ACHN (cell line): ENCODE measurements around the gene DBX2.
"Not testable (repeated sequence)": the region's sequence is repeated elsewhere in the genome, so short reads cannot be mapped to it uniquely, and the experiment has no call there.

Experiments
- DNase-seq: peaks from one replicate; pipeline ENCODE4 v3.0.0-alpha.2; 2015
- in situ Hi-C: cut with HindIII; loops from 2 replicates; pipeline ENCODE4 v1.10.0; 2017; ENCODE audit warnings: low sequenced_read_pairs, low pct_ligation_motif_present, low pct_unique_long_range_greater_than_20kb

DBX2 gene

DNA sequence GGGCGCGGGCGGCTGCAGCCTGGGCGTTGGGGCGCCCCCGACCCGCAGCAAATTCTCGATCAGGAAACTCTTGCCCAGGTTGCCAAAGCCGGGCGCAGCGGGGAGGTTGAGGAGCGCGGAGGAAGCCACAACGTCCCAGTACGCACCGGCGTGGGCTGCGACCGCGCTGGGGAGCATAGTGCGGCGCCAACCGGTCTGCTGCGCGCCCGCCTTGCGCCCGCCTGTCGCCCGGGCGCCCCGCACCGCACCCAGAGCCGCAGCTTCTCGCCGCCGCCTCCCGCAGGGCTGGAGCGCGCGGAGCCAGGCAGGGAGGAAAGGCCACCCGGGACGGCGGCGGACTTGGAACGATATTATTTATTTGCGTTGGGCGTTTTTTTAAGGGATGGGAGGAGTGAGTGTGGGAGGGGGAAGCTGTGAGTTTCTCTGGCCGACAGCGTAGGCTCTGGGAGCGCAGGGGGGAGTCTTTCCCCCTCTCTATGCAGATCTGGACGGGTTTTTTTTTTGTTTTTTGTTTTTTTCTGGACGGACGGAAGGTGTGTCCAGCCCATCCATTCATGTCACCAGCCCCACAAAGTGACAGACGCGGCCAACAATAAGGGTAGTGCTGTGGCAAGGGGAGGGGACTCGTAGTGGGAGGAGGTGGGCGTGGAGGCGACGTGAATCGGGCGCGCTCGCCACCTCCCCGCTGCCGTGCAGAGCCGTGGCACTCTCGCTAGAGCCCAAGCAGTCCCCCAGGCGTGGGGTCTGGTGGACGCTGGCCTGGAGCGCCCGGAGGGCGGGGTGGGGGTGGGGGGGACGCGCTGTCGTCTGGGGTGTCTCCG lies at the start of gene DBX2:
Gene DBX2, minus strand, starts transcription at position 349 of the 821 bp plus-strand sequence. Its CDS starts 172 bp downstream, at position 177.
- in situ Hi-C loops: no loop called here
- no peak for DNase-seq

DNA sequence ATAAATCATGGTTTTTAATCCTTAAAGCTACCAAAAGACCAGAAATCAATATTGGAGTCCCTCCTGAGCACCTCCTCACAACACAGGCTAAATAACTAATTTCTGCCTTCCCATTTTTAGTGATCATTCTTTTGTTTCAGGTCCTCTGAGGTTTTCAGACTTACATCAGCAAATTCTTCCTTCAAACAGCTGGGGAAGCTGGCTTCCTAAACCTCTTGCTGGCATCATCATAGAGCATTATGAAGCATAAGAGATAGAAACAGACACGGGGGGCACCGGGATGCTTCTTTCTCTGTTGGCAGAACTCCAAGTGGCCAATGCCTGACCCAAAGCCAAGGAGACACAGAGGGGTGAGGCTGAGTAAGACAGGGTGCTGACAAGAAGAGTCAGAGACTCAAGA lies 47.9 kb upstream of the DBX2 start:
- in situ Hi-C loops: no loop called here
- no peak for DNase-seq

DNA sequence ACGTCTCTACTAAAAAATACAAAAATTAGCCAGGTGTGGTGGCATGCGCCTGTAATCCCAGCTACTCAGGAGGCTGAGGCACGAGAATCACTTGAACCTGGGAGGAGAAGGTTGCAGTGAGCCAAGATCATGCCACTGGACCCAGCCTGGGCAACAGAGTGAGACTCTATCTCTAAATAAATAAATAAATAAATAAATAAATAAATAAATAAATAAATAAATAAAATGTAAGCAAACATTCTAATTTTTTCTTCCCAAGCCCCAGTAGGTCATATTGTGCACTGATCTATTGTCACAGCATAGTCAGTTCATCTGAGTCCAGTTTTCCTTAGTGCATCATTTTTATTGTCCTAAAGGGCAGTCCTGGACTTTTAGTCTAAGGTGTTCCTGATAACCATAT lies 44.5 kb upstream of the DBX2 start:
- DNase-seq, in situ Hi-C loops: not testable (repeated sequence)

DNA sequence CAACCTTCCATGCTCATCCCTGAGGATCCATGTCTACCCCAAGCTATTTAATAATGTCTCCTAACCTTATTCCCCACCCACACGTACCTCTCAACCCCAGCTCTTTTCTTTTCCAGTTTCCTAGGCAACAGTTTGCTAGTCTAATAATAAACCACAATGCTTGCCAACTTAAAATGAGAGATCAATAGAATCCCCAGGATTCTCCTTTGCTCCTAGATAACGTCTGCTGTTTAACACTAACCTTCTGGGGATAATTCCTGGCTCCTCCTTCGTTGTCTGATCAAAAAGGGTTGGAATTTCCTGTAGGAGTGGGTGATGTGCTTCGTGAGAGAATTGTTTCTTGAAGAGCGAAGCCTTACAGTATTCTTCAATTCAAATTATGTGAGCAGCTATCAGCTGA lies 42.2 kb upstream of the DBX2 start:
- no peak for DNase-seq
- in situ Hi-C loops: no loop called here

DNA sequence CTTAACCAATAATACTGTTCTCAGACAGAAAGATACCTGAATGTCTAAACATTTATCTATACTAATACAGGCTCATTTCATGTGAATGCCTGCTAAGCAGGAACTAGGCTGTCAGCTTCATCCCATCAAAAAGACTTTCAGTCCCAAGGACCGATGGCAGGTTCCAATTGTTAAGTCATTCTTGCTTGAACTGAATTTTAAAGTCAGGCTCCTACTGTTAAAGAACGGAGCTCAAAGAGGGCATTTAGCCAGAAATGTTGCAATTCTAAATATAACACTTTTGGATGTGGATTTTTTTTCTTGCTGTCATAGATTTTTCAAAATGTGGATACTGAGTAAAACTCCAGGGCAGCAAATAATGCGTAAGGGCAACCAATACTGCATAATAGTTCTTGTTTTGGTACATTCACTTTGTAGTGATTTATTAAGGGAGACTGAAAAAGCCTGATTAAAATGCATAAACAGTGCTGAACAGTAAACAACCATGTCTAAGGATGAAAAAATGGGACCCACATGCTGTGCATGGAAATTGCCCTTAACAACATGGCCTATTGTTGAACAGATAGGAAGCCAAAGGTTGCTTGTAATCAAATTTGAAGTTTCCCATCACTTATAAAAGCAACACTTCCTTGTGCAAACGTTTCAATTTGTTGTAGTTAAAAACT lies 38.6 kb upstream of the DBX2 start:
- in situ Hi-C loops: no loop called here
- no peak for DNase-seq

DNA sequence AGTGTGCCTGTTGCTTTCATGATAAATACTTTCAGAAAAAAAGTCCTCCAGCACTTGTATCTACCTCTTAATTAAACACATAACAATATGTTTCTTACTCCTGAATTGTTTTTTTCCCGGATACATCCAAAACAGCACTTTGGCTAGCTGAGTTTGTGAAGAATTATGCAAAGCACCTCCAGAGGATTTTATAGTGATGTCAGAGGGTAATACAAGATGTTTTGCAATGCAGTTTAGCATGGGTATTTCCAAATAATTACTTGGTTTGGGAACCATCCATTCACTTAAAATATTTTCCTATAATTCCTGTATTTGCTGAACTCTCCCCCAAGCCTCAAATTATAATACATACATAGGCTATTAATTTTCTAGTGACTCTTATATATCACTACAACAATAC lies 37.7 kb upstream of the DBX2 start:
- no peak for DNase-seq
- in situ Hi-C loops: no loop called here

DNA sequence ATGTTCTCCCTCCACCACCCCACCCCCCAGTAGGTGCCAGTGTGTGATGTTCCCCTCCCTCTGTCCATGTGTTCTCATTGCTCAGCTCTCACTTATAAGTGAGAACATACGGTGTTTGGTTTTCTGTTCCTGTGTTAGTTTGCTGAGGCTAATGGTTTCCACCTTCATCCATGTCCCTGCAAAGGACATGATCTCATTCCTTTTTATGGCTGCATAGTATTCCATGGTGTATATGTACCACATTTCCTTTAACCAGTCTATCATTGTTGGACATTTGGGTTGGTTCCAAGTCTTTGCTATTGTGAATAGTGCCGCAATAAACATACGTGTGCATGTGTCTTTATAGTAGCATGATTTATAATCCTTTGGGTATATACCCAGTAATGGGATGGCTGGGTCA lies 33.3 kb upstream of the DBX2 start:
- DNase-seq, in situ Hi-C loops: not testable (repeated sequence)

DNA sequence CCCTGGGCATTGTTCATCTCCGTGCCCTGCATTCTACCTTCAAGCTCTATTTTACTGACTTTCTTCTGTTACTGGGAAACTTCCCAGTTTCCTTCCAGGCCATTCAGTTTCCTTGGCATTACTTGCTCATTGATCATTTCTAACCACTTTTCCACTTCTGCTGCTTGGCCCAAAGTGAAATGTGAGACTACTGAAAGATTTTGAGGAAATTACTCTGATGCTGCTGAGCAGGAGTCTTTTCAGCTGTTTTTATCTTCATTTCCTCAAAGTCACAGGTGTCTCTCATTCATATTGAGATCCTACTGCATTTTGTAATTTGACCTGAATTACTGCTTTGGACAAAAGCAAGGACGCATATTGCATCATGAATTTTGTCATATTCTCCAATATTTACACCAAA lies 26.4 kb upstream of the DBX2 start:
- no peak for DNase-seq
- in situ Hi-C loops: no loop called here

DNA sequence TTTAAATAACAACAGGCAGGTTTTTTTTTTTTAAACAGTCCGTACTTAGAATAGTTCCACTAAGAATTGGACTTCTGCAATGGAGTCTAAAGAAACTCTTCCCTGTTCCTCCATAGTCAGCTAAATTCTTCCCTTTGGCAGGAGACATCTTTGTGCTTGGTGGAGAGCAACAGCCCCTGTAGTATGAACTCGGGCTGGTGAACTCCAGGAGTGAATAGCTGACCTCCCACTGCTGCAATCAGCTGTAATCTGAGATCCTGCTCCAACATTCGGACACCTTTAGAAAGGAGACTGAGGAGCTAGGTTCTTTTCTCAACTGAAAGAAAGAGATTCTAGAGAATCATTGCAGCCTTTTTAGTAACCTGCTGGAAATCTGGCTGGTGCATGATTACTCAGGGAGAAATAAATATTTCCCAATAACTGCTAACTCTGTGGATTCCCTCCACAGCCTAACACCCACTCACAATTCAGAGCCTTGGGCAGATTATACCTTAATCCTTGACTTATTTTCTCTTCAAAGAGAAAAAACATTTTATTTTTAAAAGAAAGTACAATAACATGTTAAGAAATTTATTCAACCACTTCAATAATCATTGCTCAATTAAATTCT lies 25.6 kb upstream of the DBX2 start:
- no peak for DNase-seq
- in situ Hi-C loops: no loop called here

DNA sequence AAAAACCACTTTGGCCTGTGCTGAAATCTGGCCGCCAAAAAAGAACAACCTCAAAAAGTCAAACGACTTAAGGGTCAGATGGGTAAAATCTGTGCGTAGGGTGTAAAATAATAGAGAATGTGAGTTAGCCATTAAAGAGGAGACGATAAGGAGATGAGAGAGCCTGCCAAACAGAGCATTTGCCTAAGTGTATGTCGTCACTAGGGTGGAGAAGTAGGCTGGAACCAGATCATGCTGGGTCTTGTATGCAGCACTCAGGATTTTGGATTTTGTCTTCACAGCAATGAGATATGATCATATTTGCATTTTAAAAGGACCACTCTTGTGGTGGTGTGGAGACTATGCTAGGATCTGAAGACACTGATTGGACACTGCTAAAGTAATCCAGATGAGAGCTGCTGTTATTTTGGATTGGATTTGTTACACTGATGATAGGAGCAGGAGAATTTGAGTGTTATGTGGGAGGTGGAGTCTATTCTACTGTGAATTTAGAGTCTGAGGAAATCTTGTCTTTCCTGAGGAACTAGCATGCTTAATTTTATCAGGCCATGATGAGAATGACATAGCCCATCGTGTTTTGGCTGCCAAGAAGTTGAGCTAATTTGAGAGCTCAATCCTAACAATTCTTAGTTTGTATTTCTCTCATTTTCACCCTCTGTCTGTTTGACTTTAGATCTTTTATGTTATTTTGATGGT lies 24.8 kb upstream of the DBX2 start:
- in situ Hi-C loops: no loop called here
- no peak for DNase-seq

DNA sequence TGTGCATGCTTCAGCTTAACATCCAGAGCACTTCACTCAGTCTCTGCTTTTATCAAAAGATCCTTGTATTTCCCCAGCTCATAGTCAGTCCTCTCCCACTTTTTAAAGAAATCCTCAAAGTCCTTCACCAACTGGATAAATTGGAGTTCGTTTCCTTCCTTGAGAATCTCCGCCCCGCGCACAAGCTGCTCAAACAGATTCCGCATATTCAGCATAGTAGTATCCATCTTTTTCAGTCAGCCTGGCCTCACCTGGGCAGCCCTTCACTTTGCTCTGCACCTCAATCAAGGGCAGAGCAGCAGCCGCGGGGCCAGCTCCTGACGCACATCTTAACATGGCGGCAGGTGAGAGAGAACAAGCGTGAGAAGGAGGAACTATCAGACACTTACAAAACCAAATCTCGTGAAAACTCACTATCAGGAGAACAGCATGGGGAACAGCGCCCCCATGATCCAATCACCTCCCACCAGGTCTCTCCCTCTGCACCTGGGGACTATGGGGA lies 14.3 kb upstream of the DBX2 start:
- in situ Hi-C loops: no loop called here
- no peak for DNase-seq

DNA sequence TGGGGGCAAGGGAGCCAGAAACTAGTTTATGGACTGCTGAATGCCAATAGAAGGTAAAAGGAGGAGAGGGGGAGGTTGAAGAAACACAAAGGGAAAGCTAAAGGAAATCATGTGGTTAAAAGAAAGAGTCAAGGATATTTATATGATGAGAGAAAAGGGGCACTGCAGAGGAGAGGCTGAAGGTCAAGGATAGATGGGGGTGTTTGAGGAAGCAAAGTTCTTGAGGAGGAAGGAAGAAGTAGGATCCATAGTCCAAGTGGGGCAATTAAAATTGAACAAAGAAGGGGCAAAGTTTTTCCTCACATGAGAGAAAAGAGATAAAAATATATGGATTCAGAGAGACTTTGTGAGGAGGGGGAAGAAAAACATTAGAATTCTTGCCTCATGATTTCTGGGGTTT lies 10.1 kb upstream of the DBX2 start:
- no peak for DNase-seq
- in situ Hi-C loops: no loop called here

DNA sequence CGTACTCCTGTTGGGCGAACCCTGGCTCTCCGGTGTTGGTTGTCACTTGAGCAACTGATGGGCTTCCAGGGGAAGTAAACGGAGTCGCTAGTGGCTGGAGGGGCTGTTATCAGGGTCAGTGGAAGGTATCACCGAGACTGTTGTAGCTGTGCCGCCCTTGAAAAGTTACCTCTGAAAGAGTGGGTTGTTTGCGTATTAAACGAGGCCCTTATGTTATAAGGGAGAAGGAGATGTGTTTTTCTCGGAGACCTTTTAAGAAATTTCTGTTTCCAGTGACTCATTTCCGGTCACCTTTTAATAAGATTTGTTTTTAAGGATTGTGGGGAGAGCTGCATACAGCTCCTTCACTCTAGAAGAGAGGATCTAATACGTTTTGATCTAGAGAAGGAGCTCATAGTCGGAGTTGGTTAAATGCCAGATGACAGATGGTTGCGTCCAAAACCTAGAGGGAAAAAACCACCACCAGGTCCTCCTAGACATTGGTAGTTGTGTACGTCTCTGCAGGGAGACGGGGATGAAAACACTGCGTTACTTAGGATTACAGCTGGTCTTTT lies 750 bp upstream of the DBX2 start:
- in situ Hi-C loops: no loop called here

DNA sequence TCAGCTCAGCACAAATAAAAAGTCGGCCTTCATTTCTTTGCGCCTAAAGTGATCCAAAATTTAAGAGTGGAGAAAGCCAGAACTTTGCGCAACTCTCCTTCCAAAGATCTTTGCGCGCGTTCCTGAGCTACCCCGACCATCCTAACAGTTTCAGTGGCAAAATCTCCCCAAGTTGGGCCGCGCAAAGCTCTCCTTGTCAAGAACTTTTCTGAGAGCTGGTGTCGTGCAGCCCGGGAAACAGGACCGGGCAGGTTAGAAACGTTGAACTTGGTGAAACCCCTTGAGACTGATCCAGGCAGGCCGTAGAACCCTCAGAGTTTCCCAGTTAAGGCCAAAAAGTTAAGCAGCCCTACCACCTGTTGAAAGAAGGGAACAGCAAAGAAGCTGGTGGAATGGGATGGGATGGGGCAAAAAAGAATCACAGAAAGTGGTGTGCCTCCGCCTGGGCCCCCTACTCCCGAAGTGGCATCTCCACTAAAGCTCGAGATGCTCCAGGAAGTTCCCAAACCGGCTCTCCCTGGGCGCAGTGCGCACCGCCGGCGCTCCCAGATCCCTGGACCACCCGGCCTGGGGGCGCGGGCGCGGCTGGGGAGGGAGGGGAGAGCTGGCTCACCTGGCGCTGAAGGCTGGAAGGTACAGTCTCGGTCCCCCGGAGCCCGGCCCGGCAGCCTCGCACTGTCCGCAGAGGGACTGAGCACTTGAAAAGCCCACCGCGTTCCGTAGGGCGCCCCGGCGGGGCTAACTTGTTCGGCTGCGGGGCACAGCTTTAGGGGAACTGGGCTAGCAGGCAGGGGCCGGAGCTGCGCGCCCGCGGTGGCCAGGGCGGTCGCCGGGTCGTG lies 768 bp downstream of the DBX2 start:
- in situ Hi-C loops: no loop called here
- DNase-seq: no peak

More for the DNA sequence above, 750 bp upstream of the DBX2 start:
- DNase-seq: no peak

DNA sequence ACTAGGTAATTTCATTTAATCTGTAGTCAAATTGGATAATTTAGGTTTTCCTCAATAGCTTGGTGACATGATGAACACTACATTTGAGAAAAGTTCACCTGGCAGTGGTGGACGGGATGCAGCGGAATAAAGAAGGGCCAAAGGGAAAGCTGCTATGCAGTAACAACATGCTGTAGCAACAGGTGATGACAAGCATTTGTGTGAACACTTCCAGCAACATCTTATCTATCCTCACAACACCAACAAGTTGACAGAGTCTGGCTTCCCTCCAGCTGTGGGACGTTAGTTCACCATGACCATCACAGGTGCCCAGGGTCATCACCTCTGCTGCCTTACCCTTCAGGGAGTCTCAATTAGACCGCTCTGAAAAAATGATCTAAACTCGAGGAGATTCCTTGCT lies 8.3 kb downstream of the DBX2 start:
- in situ Hi-C loops: no loop called here
- no peak for DNase-seq

DNA sequence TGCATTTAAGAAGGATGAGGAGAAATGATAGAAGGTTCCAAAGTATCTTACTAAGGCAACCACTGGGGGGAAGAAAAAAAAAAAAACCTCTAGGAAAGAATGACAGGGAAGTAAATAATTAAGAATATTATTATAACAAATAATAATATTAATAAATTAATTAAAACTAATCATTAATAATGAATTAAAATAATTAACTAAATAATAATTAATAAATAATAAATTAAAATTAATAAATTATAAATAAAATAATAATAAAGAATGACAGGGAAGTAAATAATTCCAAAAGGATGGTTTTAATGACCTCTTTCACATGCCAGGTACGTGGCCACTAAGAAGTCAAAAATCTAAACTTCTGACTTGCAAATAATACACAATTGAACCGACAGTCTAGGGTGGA lies 9.9 kb downstream of the DBX2 start:
- no peak for DNase-seq
- in situ Hi-C loops: no loop called here

DNA sequence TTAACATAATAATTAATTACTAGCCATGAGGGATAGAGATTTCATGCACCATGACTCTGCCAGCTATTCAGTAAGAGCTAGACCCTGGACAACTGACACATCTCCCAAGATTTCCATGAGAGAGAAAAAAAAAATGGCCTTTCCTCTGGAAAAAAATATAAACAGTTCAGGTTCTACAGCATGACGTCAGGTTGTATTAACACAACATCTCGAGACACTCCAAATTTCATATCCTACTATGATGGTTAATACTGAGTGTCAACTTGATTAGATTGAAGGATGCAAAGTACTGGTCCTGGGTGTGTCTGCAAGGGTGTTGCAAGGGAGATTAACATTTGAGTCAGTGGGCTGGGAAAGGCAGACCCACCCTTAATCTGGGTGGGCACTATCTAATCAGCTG lies 11.1 kb downstream of the DBX2 start:
- no peak for DNase-seq
- in situ Hi-C loops: no loop called here

DNA sequence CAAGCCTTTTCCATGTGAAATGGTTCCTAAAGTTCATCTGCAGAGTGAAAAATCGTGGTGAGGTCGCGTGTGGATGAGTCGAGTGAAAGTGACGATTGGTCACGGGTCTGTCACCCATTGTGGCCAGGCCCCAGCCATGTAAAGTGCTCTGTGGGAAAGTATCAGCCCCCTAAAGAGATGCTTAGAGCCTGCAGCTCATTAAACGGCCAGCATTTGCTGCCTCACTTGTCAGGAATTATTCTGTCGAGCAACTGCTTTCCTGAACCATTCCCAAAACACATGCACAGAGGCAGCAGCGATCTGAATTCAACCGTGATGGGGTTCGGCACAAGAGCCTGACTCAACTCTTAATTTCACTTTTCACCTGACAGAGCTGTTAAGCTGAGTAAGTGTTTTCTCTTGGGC lies 16.0 kb downstream of the DBX2 start:
- in situ Hi-C loops: no loop called here
- no peak for DNase-seq
